ENCODE data around the gene REPIN1. TPM values are rescaled to one million over a fixed set of nuclear protein-coding genes. Genes with fewer than 3 reads are reported as not detected.

The REPIN1 gene
- polyA plus RNA-seq, 1 donor = 135 TPM

GRCh38 chr7:150388709-150389531, 20.3 kb downstream of the REPIN1 start:
- peak; percentile 70 to 72 for DNase-seq
- Histone ChIP-seq H3K27ac (ENCODE audit: low read length) (peak overlapping the region; percentile 54), H3K4me3 (ENCODE audit: low read length) (no peak overlapping the region), H3K9me3 (ENCODE audit: control insufficient read depth, low read depth, low read length) (peaks cover 3% of the 10 kb centered on the region), H3K4me1 (ENCODE audit: control insufficient read depth, insufficient read depth, low read length) (peaks cover 45% of the 10 kb centered on the region), H3K27me3 (ENCODE audit: control insufficient read depth, insufficient read depth, low read length) (no peaks in the 10 kb centered on the region), H3K36me3 (ENCODE audit: control insufficient read depth, insufficient read depth, low read length) (peaks cover 16% of the 10 kb centered on the region)
- no CpG with 5 or more reads among the region's 20 CpGs for WGBS (ENCODE audit: insufficient coverage, low lambda C conversion rate)

- Histone ChIP-seq H3K4me3 (ENCODE audit: low read length) (no peak overlapping the region), H3K27ac (ENCODE audit: low read length) (peak overlapping the region; percentile 54), H3K36me3 (ENCODE audit: control insufficient read depth, insufficient read depth, low read length) (peaks cover 16% of the 10 kb centered on the region), H3K27me3 (ENCODE audit: control insufficient read depth, insufficient read depth, low read length) (no peaks in the 10 kb centered on the region), H3K9me3 (ENCODE audit: control insufficient read depth, low read depth, low read length) (peaks cover 3% of the 10 kb centered on the region), H3K4me1 (ENCODE audit: control insufficient read depth, insufficient read depth, low read length) (peaks cover 40% of the 10 kb centered on the region)
- no CpG with 5 or more reads among the region's 5 CpGs for WGBS (ENCODE audit: insufficient coverage, low lambda C conversion rate)
- no peak for DNase-seq
These were observed 20.9 kb downstream of the REPIN1 start for GRCh38 chr7:150389532-150389816.

- Histone ChIP-seq H3K4me1 (ENCODE audit: control insufficient read depth, insufficient read depth, low read length) (peaks cover 32% of the 10 kb centered on the region), H3K36me3 (ENCODE audit: control insufficient read depth, insufficient read depth, low read length) (peaks cover 16% of the 10 kb centered on the region), H3K27me3 (ENCODE audit: control insufficient read depth, insufficient read depth, low read length) (no peaks in the 10 kb centered on the region), H3K4me3 (ENCODE audit: low read length) (no peak overlapping the region), H3K27ac (ENCODE audit: low read length) (peak overlapping the region; percentile 54), H3K9me3 (ENCODE audit: control insufficient read depth, low read depth, low read length) (peaks cover 3% of the 10 kb centered on the region)
- no CpG with 5 or more reads among the region's 7 CpGs for WGBS (ENCODE audit: insufficient coverage, low lambda C conversion rate)
- peak in 1 of 2 donors; percentile 55 for DNase-seq
These were observed 21.6 kb downstream of the REPIN1 start for GRCh38 chr7:150390205-150390604.

GRCh38 chr7:150393325-150393724, 24.7 kb downstream of the REPIN1 start:
- H3K36me3 ChIP-seq (ENCODE audit: control insufficient read depth, insufficient read depth, low read length) = peaks cover 25% of the 10 kb centered on the region
- no peak for DNase-seq
- H3K27ac ChIP-seq (ENCODE audit: low read length) = no peak overlapping the region
- no peaks in the 10 kb centered on the region for H3K27me3 ChIP-seq (ENCODE audit: control insufficient read depth, insufficient read depth, low read length)
- peaks cover 18% of the 10 kb centered on the region for H3K4me1 ChIP-seq (ENCODE audit: control insufficient read depth, insufficient read depth, low read length)
- H3K9me3 ChIP-seq (ENCODE audit: control insufficient read depth, low read depth, low read length) = peaks cover 7% of the 10 kb centered on the region
- H3K4me3 ChIP-seq (ENCODE audit: low read length) = no peak overlapping the region
- WGBS (ENCODE audit: insufficient coverage, low lambda C conversion rate) = no CpG with 5 or more reads among the region's 3 CpGs

GRCh38 chr7:150396426-150396825, 27.8 kb downstream of the REPIN1 start:
- H3K4me1 ChIP-seq (ENCODE audit: control insufficient read depth, insufficient read depth, low read length) = peaks cover 16% of the 10 kb centered on the region
- no peaks in the 10 kb centered on the region for H3K27me3 ChIP-seq (ENCODE audit: control insufficient read depth, insufficient read depth, low read length)
- H3K27ac ChIP-seq (ENCODE audit: low read length) = no peak overlapping the region
- no peak overlapping the region for H3K4me3 ChIP-seq (ENCODE audit: low read length)
- WGBS (ENCODE audit: insufficient coverage, low lambda C conversion rate) = 100% methylated on average over 1 of the region's 20 CpGs
- DNase-seq = no peak
- peaks cover 7% of the 10 kb centered on the region for H3K9me3 ChIP-seq (ENCODE audit: control insufficient read depth, low read depth, low read length)
- H3K36me3 ChIP-seq (ENCODE audit: control insufficient read depth, insufficient read depth, low read length) = peaks cover 23% of the 10 kb centered on the region

- H3K4me1 ChIP-seq (ENCODE audit: control insufficient read depth, insufficient read depth, low read length) = peaks cover 16% of the 10 kb centered on the region
- DNase-seq = no peak
- H3K27ac ChIP-seq (ENCODE audit: low read length) = no peak overlapping the region
- WGBS (ENCODE audit: insufficient coverage, low lambda C conversion rate) = no CpG with 5 or more reads among the region's 48 CpGs
- H3K4me3 ChIP-seq (ENCODE audit: low read length) = no peak overlapping the region
- H3K9me3 ChIP-seq (ENCODE audit: control insufficient read depth, low read depth, low read length) = peaks cover 7% of the 10 kb centered on the region
- H3K36me3 ChIP-seq (ENCODE audit: control insufficient read depth, insufficient read depth, low read length) = peaks cover 23% of the 10 kb centered on the region
- H3K27me3 ChIP-seq (ENCODE audit: control insufficient read depth, insufficient read depth, low read length) = no peaks in the 10 kb centered on the region
These were observed 28.2 kb downstream of the REPIN1 start for GRCh38 chr7:150396851-150397260.

GRCh38 chr7:150397346-150398107, 28.9 kb downstream of the REPIN1 start:
- Histone ChIP-seq H3K4me1 (ENCODE audit: control insufficient read depth, insufficient read depth, low read length) (peaks cover 22% of the 10 kb centered on the region), H3K4me3 (ENCODE audit: low read length) (no peak overlapping the region), H3K27me3 (ENCODE audit: control insufficient read depth, insufficient read depth, low read length) (no peaks in the 10 kb centered on the region), H3K36me3 (ENCODE audit: control insufficient read depth, insufficient read depth, low read length) (peaks cover 23% of the 10 kb centered on the region), H3K27ac (ENCODE audit: low read length) (no peak overlapping the region), H3K9me3 (ENCODE audit: control insufficient read depth, low read depth, low read length) (peaks cover 5% of the 10 kb centered on the region)
- no peak for DNase-seq
- WGBS (ENCODE audit: insufficient coverage, low lambda C conversion rate) = no CpG with 5 or more reads among the region's 91 CpGs

GRCh38 chr7:150398108-150398964, 29.7 kb downstream of the REPIN1 start:
- Histone ChIP-seq H3K4me1 (ENCODE audit: control insufficient read depth, insufficient read depth, low read length) (peaks cover 28% of the 10 kb centered on the region), H3K36me3 (ENCODE audit: control insufficient read depth, insufficient read depth, low read length) (peaks cover 23% of the 10 kb centered on the region), H3K4me3 (ENCODE audit: low read length) (no peak overlapping the region), H3K27me3 (ENCODE audit: control insufficient read depth, insufficient read depth, low read length) (no peaks in the 10 kb centered on the region), H3K27ac (ENCODE audit: low read length) (no peak overlapping the region), H3K9me3 (ENCODE audit: control insufficient read depth, low read depth, low read length) (peaks cover 5% of the 10 kb centered on the region)
- DNase-seq = no peak
- no CpG with 5 or more reads among the region's 27 CpGs for WGBS (ENCODE audit: insufficient coverage, low lambda C conversion rate)

- Histone ChIP-seq H3K4me3 (ENCODE audit: low read length) (no peak overlapping the region), H3K27ac (ENCODE audit: low read length) (no peak overlapping the region), H3K4me1 (ENCODE audit: control insufficient read depth, insufficient read depth, low read length) (peaks cover 31% of the 10 kb centered on the region), H3K27me3 (ENCODE audit: control insufficient read depth, insufficient read depth, low read length) (no peaks in the 10 kb centered on the region), H3K36me3 (ENCODE audit: control insufficient read depth, insufficient read depth, low read length) (peaks cover 23% of the 10 kb centered on the region), H3K9me3 (ENCODE audit: control insufficient read depth, low read depth, low read length) (peaks cover 5% of the 10 kb centered on the region)
- WGBS (ENCODE audit: insufficient coverage, low lambda C conversion rate) = no CpG with 5 or more reads among the region's 2 CpGs
- DNase-seq = no peak
These were observed 30.3 kb downstream of the REPIN1 start for GRCh38 chr7:150398965-150399320.

GRCh38 chr7:150399421-150400007, 30.9 kb downstream of the REPIN1 start:
- no CpG with 5 or more reads among the region's 15 CpGs for WGBS (ENCODE audit: insufficient coverage, low lambda C conversion rate)
- Histone ChIP-seq H3K4me3 (ENCODE audit: low read length) (no peak overlapping the region), H3K27me3 (ENCODE audit: control insufficient read depth, insufficient read depth, low read length) (no peaks in the 10 kb centered on the region), H3K27ac (ENCODE audit: low read length) (no peak overlapping the region), H3K36me3 (ENCODE audit: control insufficient read depth, insufficient read depth, low read length) (peaks cover 23% of the 10 kb centered on the region), H3K4me1 (ENCODE audit: control insufficient read depth, insufficient read depth, low read length) (peaks cover 37% of the 10 kb centered on the region), H3K9me3 (ENCODE audit: control insufficient read depth, low read depth, low read length) (peaks cover 5% of the 10 kb centered on the region)
- no peak for DNase-seq

Measured in large intestine (tissue), 3 donors.